ENCODE results near the gene UNC5B. TPM values are rescaled to one million over a fixed set of nuclear protein-coding genes. Genes with fewer than 3 reads are reported as not detected.

The UNC5B gene
- total RNA-seq, 1 experiment from 2014 or later, result 11.4 TPM

- Histone ChIP-seq H3K27me3 (no peaks in the 10 kb centered on the region), H3K4me3 (no peak overlapping the region), H3K9me3 (peaks cover 2% of the 10 kb centered on the region), H3K36me3 (no peaks in the 10 kb centered on the region)
- DNase-seq, result no peak
Observed at GRCh38 chr10:71203716-71204115, 8.7 kb upstream of the UNC5B start.

DNA sequence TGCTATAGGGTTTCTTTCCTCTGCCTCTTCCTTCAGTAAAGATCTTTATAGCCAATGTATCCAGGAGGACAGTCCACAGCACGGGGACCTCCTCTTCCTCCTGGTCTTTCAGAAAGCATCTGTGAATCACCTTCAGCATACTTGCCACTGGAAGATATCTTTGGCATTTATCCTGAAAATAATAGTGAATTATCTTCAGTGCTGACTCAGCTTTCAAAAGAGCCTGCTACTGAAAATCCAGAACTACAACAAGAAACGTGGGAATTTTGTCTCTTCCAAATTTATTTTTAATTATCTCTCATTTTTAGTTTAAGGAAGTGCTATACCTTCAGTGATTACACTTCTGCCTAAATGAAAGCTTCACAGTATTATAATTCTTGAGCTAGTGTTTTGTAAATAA lies 7.6 kb upstream of the UNC5B start:
- Histone ChIP-seq H3K27me3 (0 out of 2 replicates have a peak, but pooled peaks cover under 1% of the 10 kb centered on the region), H3K4me3 (no peak overlapping the region), H3K36me3 (no peaks in the 10 kb centered on the region), H3K9me3 (no peaks in the 10 kb centered on the region)
- DNase-seq, result no peak

DNA sequence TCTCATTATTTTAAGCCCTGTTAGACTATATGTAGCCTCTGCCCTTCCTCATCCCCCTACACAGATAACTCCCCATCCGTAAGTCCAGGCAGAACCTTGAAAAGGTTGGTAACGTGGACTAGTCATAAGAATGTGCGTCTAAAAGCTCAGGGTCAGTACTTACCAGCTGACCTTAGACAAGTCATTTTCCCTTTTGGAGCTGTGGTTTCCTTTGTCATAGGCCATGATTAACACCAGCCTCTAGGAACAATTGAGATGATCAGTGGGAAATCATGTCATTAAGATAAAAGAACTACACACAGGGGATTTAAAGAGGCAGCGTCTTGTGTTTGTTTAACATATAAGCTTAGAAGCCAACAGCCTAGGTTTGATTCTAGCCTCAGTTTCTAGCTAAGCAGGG lies 6.9 kb upstream of the UNC5B start:
- H3K27me3 ChIP-seq, result 0 out of 2 replicates have a peak, but pooled peaks cover 3% of the 10 kb centered on the region
- H3K9me3 ChIP-seq, result no peaks in the 10 kb centered on the region
- no peaks in the 10 kb centered on the region for H3K36me3 ChIP-seq
- DNase-seq, result no peak
- no peak overlapping the region for H3K4me3 ChIP-seq

DNA sequence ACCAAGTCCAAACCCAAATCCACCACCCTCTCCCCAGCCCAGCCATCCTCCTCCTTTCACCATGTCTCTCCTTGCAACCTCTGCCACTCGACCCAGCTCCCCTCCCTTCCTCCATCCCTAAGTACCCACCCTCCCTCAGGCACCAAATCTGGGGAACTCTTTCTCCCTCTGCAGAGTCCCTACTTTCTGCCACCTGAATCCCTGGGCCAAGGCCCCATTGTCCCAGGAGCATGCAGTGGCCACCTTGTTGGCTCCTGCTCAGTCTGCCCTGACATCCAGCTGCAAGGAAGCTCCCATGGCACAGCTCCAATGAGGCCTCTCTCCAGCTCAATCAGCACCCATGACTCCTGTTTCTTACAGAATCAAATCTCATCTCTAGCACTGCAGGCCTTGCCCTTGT lies 5.5 kb upstream of the UNC5B start:
- Histone ChIP-seq H3K9me3 (no peaks in the 10 kb centered on the region), H3K4me3 (no peak overlapping the region), H3K36me3 (no peaks in the 10 kb centered on the region), H3K27me3 (peaks cover 7% of the 10 kb centered on the region; the same call in 1 of the 2 replicates)
- DNase-seq, result no peak

DNA sequence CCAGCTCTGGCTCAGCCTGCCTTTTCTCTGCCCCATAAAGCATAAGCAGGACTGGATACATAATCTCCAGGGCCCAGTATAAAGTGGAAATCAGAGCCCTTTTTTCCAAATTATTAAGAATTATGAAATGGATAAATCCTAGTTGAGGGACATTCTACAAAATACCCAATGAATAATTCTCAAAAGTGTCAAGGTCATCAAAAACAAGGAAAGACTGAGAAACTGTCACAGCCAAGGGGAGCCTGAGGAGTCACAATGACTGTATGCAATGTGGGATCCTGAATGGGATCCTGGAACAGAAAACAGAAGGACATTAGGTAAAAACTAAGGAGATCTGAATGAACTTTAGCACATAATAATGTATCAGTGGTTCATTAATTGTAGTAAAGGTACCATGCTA lies 4.8 kb upstream of the UNC5B start:
- Histone ChIP-seq H3K4me3 (no peak overlapping the region), H3K9me3 (no peaks in the 10 kb centered on the region), H3K27me3 (peaks cover 7% of the 10 kb centered on the region; the same call in 1 of the 2 replicates), H3K36me3 (no peaks in the 10 kb centered on the region)
- no peak for DNase-seq

- Histone ChIP-seq H3K36me3 (no peaks in the 10 kb centered on the region), H3K27me3 (peaks cover 7% of the 10 kb centered on the region; the same call in 1 of the 2 replicates)
- no peak for DNase-seq
Observed at GRCh38 chr10:71209352-71209715, 3.0 kb upstream of the UNC5B start.

GRCh38 chr10:71209731-71210541 lies 2.4 kb upstream of the UNC5B start:
- H3K9me3 ChIP-seq, result no peaks in the 10 kb centered on the region
- H3K36me3 ChIP-seq, result no peaks in the 10 kb centered on the region
- DNase-seq, result no peak
- H3K4me3 ChIP-seq, result no peak overlapping the region
- H3K27me3 ChIP-seq, result peaks cover 7% of the 10 kb centered on the region; the same call in 1 of the 2 replicates

More at GRCh38 chr10:71209352-71209715, 3.0 kb upstream of the UNC5B start:
- no peaks in the 10 kb centered on the region for H3K9me3 ChIP-seq
- H3K4me3 ChIP-seq, result no peak overlapping the region

DNA sequence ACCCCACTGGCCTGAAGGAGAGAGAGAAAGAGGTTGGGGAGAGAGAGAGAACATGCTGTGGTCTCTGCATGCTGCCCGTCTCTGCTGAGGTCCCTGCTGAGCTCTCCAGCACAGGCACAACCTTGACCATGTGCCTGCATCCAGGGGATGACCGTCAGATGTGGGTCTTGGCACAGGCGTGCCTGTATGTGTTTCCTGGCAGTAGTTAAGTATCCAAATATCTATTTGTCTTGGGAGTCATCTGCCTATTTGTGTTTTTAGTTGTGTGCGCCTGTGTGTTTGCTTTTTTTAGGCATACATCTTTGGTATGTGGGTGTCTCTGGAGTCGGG lies 1.9 kb upstream of the UNC5B start:
- no peak for DNase-seq
- Histone ChIP-seq H3K36me3 (no peaks in the 10 kb centered on the region), H3K4me3 (no peak overlapping the region), H3K27me3 (peaks cover 7% of the 10 kb centered on the region; the same call in 1 of the 2 replicates), H3K9me3 (no peaks in the 10 kb centered on the region)

- no peak for DNase-seq
- Histone ChIP-seq H3K27me3 (peaks cover 7% of the 10 kb centered on the region; the same call in 1 of the 2 replicates), H3K9me3 (no peaks in the 10 kb centered on the region), H3K36me3 (no peaks in the 10 kb centered on the region), H3K4me3 (no peak overlapping the region)
Observed at GRCh38 chr10:71211053-71211452, 1.3 kb upstream of the UNC5B start.

DNA sequence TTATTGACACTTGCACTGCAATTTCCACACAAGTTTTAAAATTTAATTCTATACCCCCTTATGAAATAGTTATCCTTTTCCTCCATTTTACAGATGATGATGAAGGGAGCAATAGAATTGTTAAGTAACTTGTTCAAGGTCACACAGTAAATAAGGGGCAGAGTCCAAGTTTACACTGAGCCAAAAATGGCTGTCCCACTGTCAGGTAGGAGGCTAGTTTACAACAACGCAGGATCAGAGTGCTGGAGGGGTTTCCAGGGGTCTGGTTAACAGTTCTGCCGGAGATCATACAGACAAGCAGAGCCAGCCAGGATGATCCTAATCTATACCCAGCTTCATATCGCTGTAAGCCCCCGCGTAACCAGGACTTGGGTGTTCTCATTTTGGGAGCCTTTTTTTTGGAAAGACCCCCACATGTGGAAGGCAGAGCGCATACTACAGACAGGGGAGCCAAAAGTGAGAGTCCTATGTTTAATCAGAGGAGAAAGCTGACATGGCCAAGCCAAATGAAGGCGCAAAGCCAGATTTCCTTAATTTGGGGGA lies 524 bp upstream of the UNC5B start:
- DNase-seq, result no peak
- Histone ChIP-seq H3K36me3 (no peaks in the 10 kb centered on the region), H3K27me3 (peaks cover 7% of the 10 kb centered on the region; the same call in 1 of the 2 replicates), H3K4me3 (peak overlapping the region; percentile 73), H3K9me3 (no peaks in the 10 kb centered on the region)

DNA sequence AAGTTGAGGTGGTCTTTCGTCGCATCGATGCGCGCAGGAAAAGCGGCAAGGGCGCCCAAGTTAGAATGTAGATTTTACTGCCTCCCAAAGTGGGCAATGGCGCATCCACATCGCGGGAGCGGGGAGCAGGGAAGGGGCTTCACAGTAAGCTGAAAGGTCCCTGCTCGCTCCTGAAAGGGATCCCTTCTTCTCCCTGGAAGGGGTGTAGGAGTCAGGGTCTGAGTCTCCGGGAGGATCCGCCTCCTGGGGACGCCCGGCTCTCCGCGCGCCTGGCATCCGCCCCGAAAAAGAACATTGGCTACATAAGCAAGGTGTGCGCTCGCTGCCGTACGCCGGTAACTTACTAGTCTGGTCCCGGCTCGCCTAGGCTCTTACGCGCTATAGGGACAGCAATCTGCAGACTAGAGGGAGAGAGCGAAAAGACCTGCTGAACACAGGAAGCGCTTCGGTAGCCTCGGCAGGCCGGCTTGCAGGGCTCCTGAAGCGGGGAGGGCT lies 804 bp downstream of the UNC5B start:
- no peaks in the 10 kb centered on the region for H3K9me3 ChIP-seq
- peak; percentile 69 for DNase-seq
- no peaks in the 10 kb centered on the region for H3K36me3 ChIP-seq
- H3K27me3 ChIP-seq, result peaks cover 7% of the 10 kb centered on the region; the same call in 1 of the 2 replicates
- H3K4me3 ChIP-seq, result peak overlapping the region; percentile 73

DNA sequence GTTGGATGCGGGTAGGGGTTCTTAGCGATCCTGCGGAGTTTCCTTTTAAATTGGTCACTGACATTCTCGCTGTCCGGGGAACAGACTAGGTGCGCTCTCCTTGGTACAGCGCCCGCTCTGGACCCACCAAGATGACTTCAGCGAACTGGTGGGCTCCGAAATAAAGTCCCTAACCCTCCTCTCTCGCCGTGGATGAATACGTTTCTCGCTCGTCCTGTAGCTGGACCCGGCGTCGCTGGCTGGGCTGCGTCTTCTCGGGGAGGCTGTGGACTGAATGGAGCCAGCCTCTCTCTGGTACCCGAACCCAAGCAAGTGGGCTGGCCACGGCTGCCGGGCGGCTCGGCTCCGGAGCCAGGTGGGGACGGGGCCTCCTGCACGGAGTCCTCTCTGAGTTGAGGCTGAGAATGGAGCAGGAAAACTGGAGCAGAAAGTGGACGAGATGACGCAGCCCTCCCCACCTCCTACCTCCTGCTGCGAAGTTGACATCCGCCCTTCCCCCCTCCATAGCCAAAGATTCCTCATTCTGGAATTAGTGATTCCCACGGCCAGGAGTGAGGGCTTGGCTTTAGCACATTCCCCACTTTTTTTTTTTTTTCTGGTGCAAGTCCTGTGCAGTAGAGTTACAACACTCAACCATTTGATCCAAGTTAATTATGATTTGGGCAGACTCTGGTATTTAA lies 1.5 kb downstream of the UNC5B start:
- Histone ChIP-seq H3K36me3 (no peaks in the 10 kb centered on the region), H3K27me3 (peaks cover 7% of the 10 kb centered on the region; the same call in 1 of the 2 replicates), H3K4me3 (peak overlapping the region; percentile 73), H3K9me3 (no peaks in the 10 kb centered on the region)
- DNase-seq, result no peak

DNA sequence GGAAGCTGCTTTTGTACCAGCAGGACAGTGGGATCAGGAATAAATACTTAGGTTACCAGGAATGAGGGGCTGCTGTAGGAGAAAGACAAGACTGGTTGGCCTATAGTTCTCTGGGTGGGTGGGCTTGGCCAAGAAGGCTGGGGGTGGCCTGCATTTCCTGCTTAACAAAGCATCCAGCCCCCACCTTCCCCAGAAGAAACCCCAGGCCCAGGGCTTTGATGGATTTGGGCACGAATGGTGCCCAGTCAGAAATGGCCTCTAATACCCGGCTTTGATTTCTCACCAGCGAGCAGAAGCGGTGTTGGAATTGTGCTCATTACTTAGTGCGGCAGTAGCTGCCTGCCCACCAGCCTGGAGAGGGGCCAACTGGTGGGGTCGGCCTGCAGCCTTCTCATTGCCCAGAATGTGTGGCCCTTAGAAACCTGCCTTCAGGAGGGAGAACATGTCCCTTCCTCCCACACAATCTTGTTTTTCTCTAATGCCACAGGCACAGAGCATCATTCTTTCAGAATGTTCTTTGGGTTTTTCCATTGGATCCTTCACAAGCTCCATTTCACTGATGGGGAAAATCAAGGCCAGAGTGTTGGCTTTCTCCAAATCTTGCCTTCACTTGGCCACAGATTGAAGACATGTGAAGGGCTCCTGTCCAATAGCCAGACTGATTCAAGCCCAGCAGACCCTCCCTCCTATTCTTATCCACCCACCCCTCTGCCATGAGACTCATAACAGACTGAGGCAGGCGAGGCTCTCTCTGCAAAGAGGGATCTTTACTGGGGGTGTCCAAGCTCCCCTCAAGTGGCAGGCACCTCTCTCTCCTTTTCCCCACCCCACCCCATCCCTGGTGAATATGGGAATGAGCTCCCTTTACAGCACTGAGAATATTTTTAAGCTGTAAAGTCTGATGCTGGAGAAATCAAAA lies 2.5 kb downstream of the UNC5B start:
- Histone ChIP-seq H3K27me3 (peaks cover 5% of the 10 kb centered on the region; the same call in 1 of the 2 replicates), H3K9me3 (no peaks in the 10 kb centered on the region), H3K4me3 (peak overlapping the region; percentile 73; the same call in 1 of the 2 replicates), H3K36me3 (no peaks in the 10 kb centered on the region)
- DNase-seq, result no peak

- H3K36me3 ChIP-seq, result no peaks in the 10 kb centered on the region
- H3K27me3 ChIP-seq, result peaks cover 4% of the 10 kb centered on the region; the same call in 1 of the 2 replicates
- H3K9me3 ChIP-seq, result no peaks in the 10 kb centered on the region
- peak overlapping the region; percentile 40 for H3K4me3 ChIP-seq
- DNase-seq, result no peak
Observed at GRCh38 chr10:71216363-71216695, 4.0 kb downstream of the UNC5B start.

DNA sequence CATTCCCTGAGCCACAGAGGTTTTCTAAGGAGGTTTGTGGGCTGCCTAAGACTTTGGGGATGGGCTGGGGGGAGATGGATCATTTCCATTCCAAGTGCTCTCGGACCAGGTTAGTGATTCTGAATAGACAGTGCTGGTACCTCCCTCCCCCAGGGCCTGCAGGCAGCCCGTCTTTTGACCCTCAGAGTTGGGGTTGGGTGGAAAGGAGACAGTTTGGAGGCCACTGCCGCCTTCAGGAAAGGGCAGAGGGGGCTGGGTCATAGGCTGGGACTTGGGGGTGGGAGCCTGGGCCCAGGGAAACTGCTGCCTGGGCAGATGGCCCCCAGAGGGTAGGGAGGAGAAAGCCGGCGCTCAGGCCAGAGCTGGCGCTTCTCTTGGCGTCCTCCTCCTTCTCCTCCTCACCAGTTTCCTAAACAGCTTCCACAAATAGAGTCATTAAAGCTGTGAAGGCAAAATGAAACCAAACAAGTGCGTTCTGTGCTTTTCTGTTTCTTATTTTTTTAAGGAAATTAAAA lies 4.4 kb downstream of the UNC5B start:
- no peak for DNase-seq
- peaks cover under 1% of the 10 kb centered on the region; the same call in 1 of the 2 replicates for H3K27me3 ChIP-seq
- H3K4me3 ChIP-seq, result peak overlapping the region; percentile 40
- H3K36me3 ChIP-seq, result no peaks in the 10 kb centered on the region
- no peaks in the 10 kb centered on the region for H3K9me3 ChIP-seq

Measured in MG63 (cell line).